ENCODE measurements around the gene ITIH1.

DNA sequence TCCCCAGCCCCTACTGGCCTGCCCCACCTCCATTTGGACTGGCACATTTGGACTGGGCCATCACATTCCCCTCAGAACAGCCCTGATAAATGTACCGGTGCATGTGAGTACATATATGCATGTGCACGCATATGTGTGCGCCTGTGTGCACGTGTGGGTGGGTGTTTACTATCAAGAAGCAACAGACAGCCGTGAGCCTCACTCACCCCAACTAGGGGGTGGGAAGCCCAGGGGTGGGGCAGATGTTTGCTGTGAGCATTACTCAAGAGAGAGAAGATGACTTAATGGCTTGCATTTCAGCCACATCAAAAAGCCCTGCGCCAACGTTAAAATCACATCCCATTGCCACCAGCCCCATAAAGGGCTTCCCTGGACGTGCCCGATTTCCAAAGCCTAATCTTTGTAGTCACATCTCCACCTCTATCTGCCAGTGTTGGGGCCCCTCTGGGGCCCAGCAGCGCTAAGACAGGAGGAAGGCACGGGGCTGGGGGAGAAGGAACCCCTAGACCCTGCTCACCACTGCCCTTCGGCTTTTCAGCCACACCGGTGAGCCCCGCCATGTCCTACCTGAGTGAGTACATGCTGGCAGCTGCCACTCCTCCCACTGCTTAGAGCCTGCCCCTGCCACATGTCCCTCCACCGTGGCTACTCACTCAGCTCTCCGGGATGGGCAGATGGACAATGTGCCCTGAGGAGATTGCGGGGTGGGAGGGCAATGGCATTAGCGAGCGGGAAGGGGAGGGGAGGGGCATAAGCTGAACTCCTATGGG lies 28.1 kb downstream of the ITIH1 start:
- TF ChIP-seq, protein P1, sequence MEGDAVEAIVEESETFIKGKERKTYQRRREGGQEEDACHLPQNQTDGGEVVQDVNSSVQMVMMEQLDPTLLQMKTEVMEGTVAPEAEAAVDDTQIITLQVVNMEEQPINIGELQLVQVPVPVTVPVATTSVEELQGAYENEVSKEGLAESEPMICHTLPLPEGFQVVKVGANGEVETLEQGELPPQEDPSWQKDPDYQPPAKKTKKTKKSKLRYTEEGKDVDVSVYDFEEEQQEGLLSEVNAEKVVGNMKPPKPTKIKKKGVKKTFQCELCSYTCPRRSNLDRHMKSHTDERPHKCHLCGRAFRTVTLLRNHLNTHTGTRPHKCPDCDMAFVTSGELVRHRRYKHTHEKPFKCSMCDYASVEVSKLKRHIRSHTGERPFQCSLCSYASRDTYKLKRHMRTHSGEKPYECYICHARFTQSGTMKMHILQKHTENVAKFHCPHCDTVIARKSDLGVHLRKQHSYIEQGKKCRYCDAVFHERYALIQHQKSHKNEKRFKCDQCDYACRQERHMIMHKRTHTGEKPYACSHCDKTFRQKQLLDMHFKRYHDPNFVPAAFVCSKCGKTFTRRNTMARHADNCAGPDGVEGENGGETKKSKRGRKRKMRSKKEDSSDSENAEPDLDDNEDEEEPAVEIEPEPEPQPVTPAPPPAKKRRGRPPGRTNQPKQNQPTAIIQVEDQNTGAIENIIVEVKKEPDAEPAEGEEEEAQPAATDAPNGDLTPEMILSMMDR (IDR thresholded peaks at IDR 0.05; ENCODE audit: insufficient read depth, low read depth, low read length): no peak
- TF ChIP-seq EZH2 (IDR thresholded peaks at IDR 0.05; ENCODE audit: insufficient read depth, low read length): no peak

Data from astrocyte (in vitro differentiated cells and primary cell).